CD14-positive monocyte (primary cell): ENCODE measurements around the gene CNNM4. TPM values are rescaled to one million over a fixed set of nuclear protein-coding genes. Genes with fewer than 3 reads are reported as not detected.

Experiments
- DNase-seq, 3 donors: peaks; one replicate each; pipeline ENCODE4 v3.0.0-alpha.2; 2011 to 2022
- H2AFZ ChIP-seq: 2 replicates; pipeline ENCODE4 v1.6.0; 2012; ENCODE audit warnings: mild to moderate bottlenecking, low read depth, low read length, inconsistent platforms; ENCODE audit not compliant: insufficient read depth, poor library complexity, severe bottlenecking
- H3K27ac ChIP-seq, 2 donors: 1 replicate in 1 of 2; 2 replicates in 1 of 2; pipeline ENCODE4 v1.5.1; 2012 to 2013; ENCODE audit warnings: low read length in 2 of 2, control low read depth in 1 of 2, inconsistent platforms in 1 of 2, low read depth in 1 of 2, mild to moderate bottlenecking in 1 of 2
- H3K27me3 ChIP-seq, 2 donors: one replicate each; pipeline versions ENCODE4 v1.6.0 to v1.6.1; 2011 to 2013; ENCODE audit warnings: low read length in 2 of 2; ENCODE audit not compliant: control insufficient read depth in 2 of 2, insufficient read depth in 2 of 2
- H3K36me3 ChIP-seq, 2 donors: replicated peaks in 1 of 2; 1 replicate in 1 of 2; 2 replicates in 1 of 2; pipeline versions ENCODE4 v1.5.1 to v1.6.1; 2012 to 2013; ENCODE audit warnings: low read length in 2 of 2, control low read depth in 1 of 2, inconsistent platforms in 1 of 2, mild to moderate bottlenecking in 1 of 2; ENCODE audit not compliant: insufficient read depth in 2 of 2, control insufficient read depth in 1 of 2
- H3K4me1 ChIP-seq, 2 donors: 1 replicate in 1 of 2; 2 replicates in 1 of 2; pipeline versions ENCODE4 v1.5.1 to v1.6.1; 2012 to 2013; ENCODE audit warnings: low read length in 2 of 2, control low read depth in 1 of 2, inconsistent platforms in 1 of 2, mild to moderate bottlenecking in 1 of 2, moderate library complexity in 1 of 2; ENCODE audit not compliant: insufficient read depth in 2 of 2, control insufficient read depth in 1 of 2
- H3K4me2 ChIP-seq: replicated peaks from 2 replicates; pipeline ENCODE3; 2012; ENCODE audit warnings: low read length, moderate library complexity, mild to moderate bottlenecking; ENCODE audit not compliant: poor library complexity, severe bottlenecking; ENCODE audit errors: extremely low read depth
- H3K4me3 ChIP-seq, 3 experiments: fragments of 200-600 bp in 1 of 3; sonication (generic) in 1 of 3; replicated peaks in 1 of 3; 1 replicate in 2 of 3; 2 replicates in 1 of 3; pipeline ENCODE4 v1.5.1; 2011 to 2013; ENCODE audit warnings: low read length in 3 of 3, mild to moderate bottlenecking in 3 of 3, control low read depth in 2 of 3, low read depth in 2 of 3, inconsistent platforms in 1 of 3, moderate library complexity in 1 of 3
- H3K79me2 ChIP-seq: 2 replicates; pipeline ENCODE4 v1.6.0; 2012; ENCODE audit warnings: mild to moderate bottlenecking, control low read depth, inconsistent platforms, low read length, moderate library complexity; ENCODE audit not compliant: insufficient read depth
- H3K9ac ChIP-seq: 2 replicates; pipeline ENCODE4 v1.6.0; 2017; ENCODE audit warnings: low read length, mild to moderate bottlenecking; ENCODE audit not compliant: insufficient read depth, poor library complexity, severe bottlenecking
- H3K9me3 ChIP-seq, 2 donors: replicated peaks in 1 of 2; 1 replicate in 1 of 2; 2 replicates in 1 of 2; pipeline versions ENCODE4 v1.5.1 to v1.6.1; 2012 to 2013; ENCODE audit warnings: low read length in 2 of 2, control low read depth in 1 of 2; ENCODE audit not compliant: control insufficient read depth in 1 of 2, insufficient read depth in 1 of 2
- H4K20me1 ChIP-seq: 2 replicates; pipeline ENCODE4 v1.6.0; 2012; ENCODE audit warnings: mild to moderate bottlenecking, low read length, control low read depth, moderate library complexity; ENCODE audit not compliant: insufficient read depth
- H3K27ac Mint-ChIP-seq, 7 donors: one replicate each; pipeline ENCODE4 v1.8.0; 2020; ENCODE audit warnings: mild to moderate bottlenecking in 7 of 7, mixed read lengths in 7 of 7, moderate library complexity in 6 of 7, inconsistent platforms in 2 of 7
- H3K27me3 Mint-ChIP-seq, 3 donors: one replicate each; pipeline ENCODE4 v1.8.0; 2021 to 2022; ENCODE audit warnings: low read depth in 3 of 3, mild to moderate bottlenecking in 3 of 3, mixed read lengths in 3 of 3, moderate library complexity in 3 of 3, inconsistent platforms in 1 of 3
- H3K36me3 Mint-ChIP-seq, 2 donors: one replicate each; pipeline ENCODE4 v1.8.0; 2020; ENCODE audit warnings: mixed read lengths in 2 of 2, inconsistent platforms in 1 of 2, mild to moderate bottlenecking in 1 of 2
- H3K4me1 Mint-ChIP-seq: one replicate; pipeline ENCODE4 v1.8.0; 2020; ENCODE audit warnings: mild to moderate bottlenecking, mixed read lengths
- H3K4me3 Mint-ChIP-seq, 2 donors: one replicate each; pipeline ENCODE4 v1.8.0; 2020; ENCODE audit warnings: mild to moderate bottlenecking in 2 of 2, mixed read lengths in 2 of 2, moderate library complexity in 1 of 2
- H3K9me3 Mint-ChIP-seq, 7 donors: one replicate each; pipeline ENCODE4 v1.8.0; 2020 to 2022; ENCODE audit warnings: mixed read lengths in 7 of 7, mild to moderate bottlenecking in 6 of 7, moderate library complexity in 6 of 7, inconsistent platforms in 2 of 7
- WGBS: methylation state at CpG from one replicate; pipeline ENCODE4 v1.1.5; 2013; ENCODE audit warnings: missing lambda C conversion rate; ENCODE audit not compliant: insufficient coverage; 5-methylcytosine and 5-hydroxymethylcytosine counted together
- intact Hi-C, 2 donors: fragments of 100-400 bp; cut with micrococcal nuclease; formaldehyde crosslinking; loops; one replicate each; pipeline versions ENCODE4 v1.15.0 to v1.15.1; 2023
- polyA plus RNA-seq, 3 donors: library from polyadenylated mRNA; depleted of rRNA in 1 of 3; unstranded in 2 of 3; stranded (reverse) in 1 of 3; fragments of 300-500 nt in 2 of 3; fragments of >200 nt in 1 of 3; fragmentation: Illumina TruSeq in 2 of 3; gene quantifications; 1 replicate in 2 of 3; 2 replicates in 1 of 3; pipeline ENCODE4 v1.2.3, GENCODE V29; 2012 to 2021
- TF ChIP-seq, protein P1 (sequence below): fragments of 200-600 bp; IDR thresholded peaks from one replicate; pipeline ENCODE4 v1.8.0; 2022; ENCODE audit warnings: antibody characterized with exemption, mild to moderate bottlenecking

CNNM4 gene
- polyA plus RNA-seq, 3 donors, result 2.3 to 8.3 (median 2.6) TPM

DNA sequence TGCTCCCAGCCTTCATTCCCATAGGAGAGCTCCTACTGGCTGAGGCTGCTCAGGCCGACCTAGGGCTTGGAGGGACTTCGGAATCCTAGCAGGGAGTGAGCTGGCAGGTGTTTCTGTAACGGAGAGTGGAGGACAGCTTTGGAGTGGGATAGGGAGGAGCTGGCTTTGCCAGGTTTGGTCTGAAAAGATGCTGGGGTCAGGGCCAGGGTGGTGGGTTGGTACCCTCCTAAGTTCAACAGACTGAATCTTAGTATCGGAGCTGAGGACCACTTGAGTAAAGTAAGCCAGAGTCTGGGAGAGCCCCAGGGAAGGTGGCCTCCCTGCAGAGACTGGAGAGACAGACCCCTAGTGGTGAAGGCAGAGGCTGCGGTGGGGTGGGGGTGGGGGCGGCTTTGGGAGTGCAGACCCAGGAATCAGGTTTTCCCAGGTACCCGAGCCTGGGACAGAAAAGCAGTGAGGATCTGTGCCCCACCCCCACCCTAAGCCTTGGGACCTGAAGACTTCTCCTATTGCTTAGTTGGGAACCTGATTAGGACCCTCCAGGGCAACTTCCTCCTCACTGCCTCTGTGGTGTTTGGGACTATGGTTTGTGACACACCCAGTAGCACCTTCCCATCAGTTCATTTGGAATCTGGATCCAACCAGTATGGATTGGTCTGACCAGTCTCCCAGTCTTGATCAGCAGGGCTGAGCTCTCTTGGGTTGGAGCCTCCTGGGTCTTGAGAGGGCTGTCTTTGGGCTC lies 3.0 kb downstream of the CNNM4 start:
- Histone ChIP-seq H3K9me3 (no peaks in the 10 kb centered on the region), H4K20me1 (peaks cover 30% of the 10 kb centered on the region), H3K79me2 (peaks cover 24% of the 10 kb centered on the region), H3K27ac (peak overlapping the region; percentile 59 to 70), H3K4me3 (peak overlapping the region; percentile 45 to 81 (median 47)), H3K36me3 (no peaks in the 10 kb centered on the region), H3K4me2 (peak overlapping the region; percentile 89), H3K27me3 (peaks cover 0 to 4% of the 10 kb centered on the region in 2 donors), H2AFZ (peak overlapping the region; percentile 63), H3K4me1 (peaks cover 51 to 53% of the 10 kb centered on the region in 2 donors), H3K9ac (peak overlapping the region; percentile 44)
- peak overlapping the region; percentile 92 to 96 for H3K4me3 Mint-ChIP-seq
- peaks cover 71% of the 10 kb centered on the region for H3K4me1 Mint-ChIP-seq
- intact Hi-C loops, result loop anchor here (5.0 to 10.0 kb wide), 5 partner anchors 51 to 159 kb away; partner anchors contain the start of genes CNNM3 (in 2 of the 2) and KANSL3 (in 2 of the 2)
- peaks cover 4 to 12% of the 10 kb centered on the region in 2 donors for H3K36me3 Mint-ChIP-seq
- DNase-seq, result peak in 2 of 3 donors; percentile 40 to 46
- TF ChIP-seq, protein P1, sequence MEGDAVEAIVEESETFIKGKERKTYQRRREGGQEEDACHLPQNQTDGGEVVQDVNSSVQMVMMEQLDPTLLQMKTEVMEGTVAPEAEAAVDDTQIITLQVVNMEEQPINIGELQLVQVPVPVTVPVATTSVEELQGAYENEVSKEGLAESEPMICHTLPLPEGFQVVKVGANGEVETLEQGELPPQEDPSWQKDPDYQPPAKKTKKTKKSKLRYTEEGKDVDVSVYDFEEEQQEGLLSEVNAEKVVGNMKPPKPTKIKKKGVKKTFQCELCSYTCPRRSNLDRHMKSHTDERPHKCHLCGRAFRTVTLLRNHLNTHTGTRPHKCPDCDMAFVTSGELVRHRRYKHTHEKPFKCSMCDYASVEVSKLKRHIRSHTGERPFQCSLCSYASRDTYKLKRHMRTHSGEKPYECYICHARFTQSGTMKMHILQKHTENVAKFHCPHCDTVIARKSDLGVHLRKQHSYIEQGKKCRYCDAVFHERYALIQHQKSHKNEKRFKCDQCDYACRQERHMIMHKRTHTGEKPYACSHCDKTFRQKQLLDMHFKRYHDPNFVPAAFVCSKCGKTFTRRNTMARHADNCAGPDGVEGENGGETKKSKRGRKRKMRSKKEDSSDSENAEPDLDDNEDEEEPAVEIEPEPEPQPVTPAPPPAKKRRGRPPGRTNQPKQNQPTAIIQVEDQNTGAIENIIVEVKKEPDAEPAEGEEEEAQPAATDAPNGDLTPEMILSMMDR, result peak; percentile 61
- H3K27me3 Mint-ChIP-seq, result peaks cover 4 to 11% (median 5%) of the 10 kb centered on the region in 3 donors
- WGBS, result 2% methylated on average over 4 of the region's 7 CpGs
- H3K9me3 Mint-ChIP-seq, result peaks cover 0 to 3% (median 0%) of the 10 kb centered on the region in 7 donors
- H3K27ac Mint-ChIP-seq, result peak overlapping the region; percentile 65 to 80 (median 74)

DNA sequence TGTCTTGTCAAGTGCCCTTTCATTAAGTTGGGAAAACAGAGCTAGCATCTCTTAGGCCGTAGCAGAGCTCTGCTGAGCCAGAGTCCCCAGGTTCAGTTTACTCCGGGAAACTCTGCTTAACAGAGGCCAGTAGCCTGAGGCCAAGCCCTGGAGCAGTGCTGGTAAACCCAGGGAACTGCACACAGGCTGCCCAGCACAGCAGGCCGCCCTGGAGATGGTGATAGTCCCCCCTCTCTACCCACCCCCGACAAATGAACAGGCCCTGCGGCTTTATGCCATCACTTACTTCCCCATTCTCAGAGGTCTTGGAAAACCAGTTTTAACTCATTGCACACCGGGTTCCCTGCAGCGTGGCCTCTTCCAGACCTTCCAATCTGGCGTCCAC lies 3.5 kb downstream of the CNNM4 start:
- H3K27ac ChIP-seq, result peak overlapping the region; percentile 59 to 70
- Mint-ChIP-seq H3K36me3 (peaks cover 5 to 13% of the 10 kb centered on the region in 2 donors), H3K27ac (peak overlapping the region; percentile 65 to 80 (median 75))

More for the DNA sequence above, 3.5 kb downstream of the CNNM4 start:
- H3K27me3 Mint-ChIP-seq, result peaks cover 4 to 11% (median 5%) of the 10 kb centered on the region in 3 donors
- H3K27me3 ChIP-seq, result peaks cover 0 to 4% of the 10 kb centered on the region in 2 donors
- H3K36me3 ChIP-seq, result no peaks in the 10 kb centered on the region
- peak overlapping the region; percentile 45 to 81 (median 47) for H3K4me3 ChIP-seq
- intact Hi-C loops, result loop anchor here (5.0 to 10.0 kb wide), 5 partner anchors 51 to 159 kb away; partner anchors contain the start of genes CNNM3 (in 2 of the 2) and KANSL3 (in 2 of the 2)
- H3K4me1 Mint-ChIP-seq, result peaks cover 72% of the 10 kb centered on the region
- peak; percentile 47 to 56 (median 51) for DNase-seq
- peaks cover 24% of the 10 kb centered on the region for H3K79me2 ChIP-seq
- TF ChIP-seq, protein P1, result no peak
- peak overlapping the region; percentile 89 for H3K4me2 ChIP-seq
- H3K9me3 ChIP-seq, result no peaks in the 10 kb centered on the region
- peaks cover 0 to 3% (median 0%) of the 10 kb centered on the region in 7 donors for H3K9me3 Mint-ChIP-seq
- H3K4me3 Mint-ChIP-seq, result peak overlapping the region; percentile 92 to 96
- H2AFZ ChIP-seq, result peak overlapping the region; percentile 63
- H3K4me1 ChIP-seq, result peaks cover 51 to 53% of the 10 kb centered on the region in 2 donors
- WGBS, result 0% methylated on average over 8 of the region's 8 CpGs
- peak overlapping the region; percentile 44 for H3K9ac ChIP-seq
- peaks cover 30% of the 10 kb centered on the region for H4K20me1 ChIP-seq
